Transverse colon (tissue), 4 donors: ENCODE results near the gene ATRIP.

Source experiments
- CTCF ChIP-seq, 5 experiments: fragments of 200-600 bp in 3 of 5; fragments of 450-650 bp in 2 of 5; sonication (generic) in 3 of 5; IDR thresholded peaks; 1 replicate in 2 of 5; 2 replicates in 3 of 5; pipeline ENCODE4 v1.5.1; 2016 to 2017; ENCODE audit warnings: antibody characterized with exemption in 5 of 5, inconsistent platforms in 3 of 5, mild to moderate bottlenecking in 2 of 5, moderate library complexity in 1 of 5
- EP300 ChIP-seq: sonication (generic); formaldehyde crosslinking; IDR thresholded peaks from one replicate; pipeline ENCODE4 v1.6.1; 2017; ENCODE audit warnings: antibody characterized with exemption, low read depth
- POLR2AphosphoS5 ChIP-seq, 3 donors: sonication (generic); formaldehyde crosslinking; IDR thresholded peaks; one replicate each; pipeline ENCODE4 v1.6.1; 2016; ENCODE audit warnings: antibody characterized with exemption in 3 of 3

GRCh38 chr3:48407542-48408099 is 38.9 kb upstream of the ATRIP start:
- no peak for TF ChIP-seq POLR2AphosphoS5 (IDR thresholded peaks at IDR 0.05)
- TF ChIP-seq CTCF (IDR thresholded peaks at IDR 0.05): no peak
- no peak for TF ChIP-seq EP300
